ENCODE measurements around the gene MIB2. TPM values are rescaled to one million over a fixed set of nuclear protein-coding genes. Genes with fewer than 3 reads are reported as not detected.

MIB2 gene
- polyA plus RNA-seq, 1 donor from 2014 or later, result 106 TPM

GRCh38 chr1:1617516-1617915, 2.2 kb downstream of the MIB2 start:
- Histone ChIP-seq H3K36me3 (ENCODE audit: insufficient read depth, low read length) (no peaks in the 10 kb centered on the region), H3K27me3 (ENCODE audit: insufficient read depth, low read depth, low read length) (no peaks in the 10 kb centered on the region), H4K20me1 (ENCODE audit: insufficient read depth) (no peaks in the 10 kb centered on the region), H3K4me2 (ENCODE audit: low read length) (no peak overlapping the region), H3K27ac (ENCODE audit: low read length) (no peak overlapping the region), H3K4me3 (ENCODE audit: low read length) (peak overlapping the region; percentile 100), H3F3A (ENCODE audit: insufficient read depth, low read length, poor library complexity, severe bottlenecking) (no peaks in the 10 kb centered on the region), H3K9ac (ENCODE audit: low read length) (no peak overlapping the region), H2AFZ (ENCODE audit: low read depth, low read length) (no peak overlapping the region), H3K79me2 (replicated peaks; ENCODE audit: insufficient read depth, low read length) (peaks cover 13% of the 10 kb centered on the region), H3K9me3 (ENCODE audit: low read length) (no peaks in the 10 kb centered on the region), H3K9me2 (ENCODE audit: insufficient read depth, low read length) (no peaks in the 10 kb centered on the region)
- TF ChIP-seq REST (IDR thresholded peaks at IDR 0.05; ENCODE audit: borderline replicate concordance) (no peak), SMC3 (conservative IDR thresholded peaks at IDR 0.05; ENCODE audit: poor library complexity) (no peak), POLR2AphosphoS5 (IDR thresholded peaks at IDR 0.05) (no peak), EZH2 (IDR thresholded peaks at IDR 0.05; ENCODE audit: borderline replicate concordance, insufficient read depth, low read length, poor library complexity, severe bottlenecking) (no peak), RAD21 (conservative IDR thresholded peaks at IDR 0.05) (no peak), TAF1 (IDR thresholded peaks at IDR 0.05; ENCODE audit: low read depth) (no peak), MXI1 (conservative IDR thresholded peaks at IDR 0.05; ENCODE audit: poor library complexity, severe bottlenecking) (no peak)

GRCh38 chr1:1617925-1618324, 2.6 kb downstream of the MIB2 start:
- Histone ChIP-seq H3K36me3 (ENCODE audit: insufficient read depth, low read length) (no peaks in the 10 kb centered on the region), H3K4me2 (ENCODE audit: low read length) (no peak overlapping the region), H3K9me3 (ENCODE audit: low read length) (no peaks in the 10 kb centered on the region), H3K27me3 (ENCODE audit: insufficient read depth, low read depth, low read length) (no peaks in the 10 kb centered on the region), H3K27ac (ENCODE audit: low read length) (no peak overlapping the region), H4K20me1 (ENCODE audit: insufficient read depth) (no peaks in the 10 kb centered on the region), H3K9ac (ENCODE audit: low read length) (no peak overlapping the region), H2AFZ (ENCODE audit: low read depth, low read length) (no peak overlapping the region), H3K79me2 (replicated peaks; ENCODE audit: insufficient read depth, low read length) (peaks cover 13% of the 10 kb centered on the region), H3F3A (ENCODE audit: insufficient read depth, low read length, poor library complexity, severe bottlenecking) (no peaks in the 10 kb centered on the region), H3K9me2 (ENCODE audit: insufficient read depth, low read length) (no peaks in the 10 kb centered on the region), H3K4me3 (ENCODE audit: low read length) (peak overlapping the region; percentile 100)
- no peak for TF ChIP-seq SMC3 (conservative IDR thresholded peaks at IDR 0.05; ENCODE audit: poor library complexity)
- TF ChIP-seq TAF1 (IDR thresholded peaks at IDR 0.05; ENCODE audit: low read depth), result no peak
- no peak for TF ChIP-seq REST (IDR thresholded peaks at IDR 0.05; ENCODE audit: borderline replicate concordance)
- no peak for TF ChIP-seq POLR2AphosphoS5 (IDR thresholded peaks at IDR 0.05)
- TF ChIP-seq CTCF (IDR thresholded peaks at IDR 0.05; ENCODE audit: poor library complexity, severe bottlenecking), result no peak
- no peak for TF ChIP-seq EZH2 (IDR thresholded peaks at IDR 0.05; ENCODE audit: borderline replicate concordance, insufficient read depth, low read length, poor library complexity, severe bottlenecking)
- no peak for TF ChIP-seq RAD21 (conservative IDR thresholded peaks at IDR 0.05)
- TF ChIP-seq EP300 (conservative IDR thresholded peaks at IDR 0.05; ENCODE audit: poor library complexity, severe bottlenecking), result no peak
- TF ChIP-seq MXI1 (conservative IDR thresholded peaks at IDR 0.05; ENCODE audit: poor library complexity, severe bottlenecking), result no peak
